ENCODE measurements around the gene ANKRD63. TPM values are rescaled to one million over a fixed set of nuclear protein-coding genes. Genes with fewer than 3 reads are reported as not detected.

Gene ANKRD63
- total and polyA plus RNA-seq, 9 of the 15 experiments (the other 6 are each of a cell fraction or from before 2014, with no cell fraction given): 1.3 to 2.0 (median 1.8) TPM; not detected in 6

- Histone ChIP-seq H3K9ac (ENCODE audit: insufficient read depth in 1 of 2, low read depth in 2 of 2, low read length in 2 of 2) (0 out of 4 replicates have a peak overlapping the region, but pooled peaks of 1 of the 2 experiments have one; percentile 51), H3K9me3 (replicated peaks; ENCODE audit: control insufficient read depth, insufficient read depth, low read depth, low read length) (no peaks in the 10 kb centered on the region), H4K20me1 (replicated peaks; ENCODE audit: control insufficient read depth, insufficient read depth, low read length) (no peaks in the 10 kb centered on the region), H3K36me3 (ENCODE audit: control insufficient read depth, insufficient read depth, low read length) (no peaks in the 10 kb centered on the region), H3K27me3 (ENCODE audit: control insufficient read depth in 2 of 2, insufficient read depth in 2 of 2, low read length in 2 of 2) (peaks cover 3 to 12% of the 10 kb centered on the region in 2 experiments; a peak in 4 of 5 replicates), H3K4me1 (replicated peaks in 1 of 2; ENCODE audit: control insufficient read depth in 2 of 2, insufficient read depth in 2 of 2, low read length in 2 of 2) (peaks cover 0 to 33% of the 10 kb centered on the region in 2 experiments; a peak in 3 of 5 replicates), H2AFZ (ENCODE audit: low read depth, low read length) (no peak overlapping the region), H3K9me1 (ENCODE audit: control insufficient read depth, insufficient read depth, low read length) (no peaks in the 10 kb centered on the region), H3K4me3 (no peak overlapping the region), H3K79me2 (ENCODE audit: control insufficient read depth, insufficient read depth, low read length) (no peaks in the 10 kb centered on the region), H3K27ac (ENCODE audit: extremely low read depth, low read depth, low read length) (no peak overlapping the region), H3K4me2 (ENCODE audit: insufficient read depth, low read length) (no peak overlapping the region)
- in situ Hi-C loops (cut with MboI) (no loop called here), intact Hi-C loops (cut with micrococcal nuclease) (no loop called here)
- ATAC-seq (no peak), FAIRE-seq (no peak), DNase-seq (ENCODE audit: extremely low read depth in 1 of 4, low spot score in 3 of 4) (peak in 1 of 4 experiments; percentile 28)
- 27% methylated on average over 1 of the region's 4 CpGs for WGBS (ENCODE audit: insufficient coverage, low coverage, missing lambda C conversion rate)
- CTCF ChIA-PET (ENCODE audit: low intra/inter-chr PET ratio): no interaction called here
- POLR2A ChIA-PET: interaction anchor here (0.6 to 1.4 kb wide), 4 partner anchors 13 to 49 kb away, joined by 3 to 5 read pairs (median 4); partner anchors contain the start of gene PAK6
- no TSS peak for BruUV-seq (replicated peaks)
- no peak for TF ChIP-seq SETDB1 (IDR thresholded peaks at IDR 0.05; ENCODE audit: low read length)
- 0 out of 2 replicates have a peak, but pooled peaks have one; percentile 4 for TF ChIP-seq ZNF121 (CRISPR knock-in tag; conservative IDR thresholded peaks at IDR 0.05)
- no peak for TF ChIP-seq TCF7L2 (IDR thresholded peaks at IDR 0.05; ENCODE audit: low read depth, low read length)
- TF ChIP-seq, protein P1, sequence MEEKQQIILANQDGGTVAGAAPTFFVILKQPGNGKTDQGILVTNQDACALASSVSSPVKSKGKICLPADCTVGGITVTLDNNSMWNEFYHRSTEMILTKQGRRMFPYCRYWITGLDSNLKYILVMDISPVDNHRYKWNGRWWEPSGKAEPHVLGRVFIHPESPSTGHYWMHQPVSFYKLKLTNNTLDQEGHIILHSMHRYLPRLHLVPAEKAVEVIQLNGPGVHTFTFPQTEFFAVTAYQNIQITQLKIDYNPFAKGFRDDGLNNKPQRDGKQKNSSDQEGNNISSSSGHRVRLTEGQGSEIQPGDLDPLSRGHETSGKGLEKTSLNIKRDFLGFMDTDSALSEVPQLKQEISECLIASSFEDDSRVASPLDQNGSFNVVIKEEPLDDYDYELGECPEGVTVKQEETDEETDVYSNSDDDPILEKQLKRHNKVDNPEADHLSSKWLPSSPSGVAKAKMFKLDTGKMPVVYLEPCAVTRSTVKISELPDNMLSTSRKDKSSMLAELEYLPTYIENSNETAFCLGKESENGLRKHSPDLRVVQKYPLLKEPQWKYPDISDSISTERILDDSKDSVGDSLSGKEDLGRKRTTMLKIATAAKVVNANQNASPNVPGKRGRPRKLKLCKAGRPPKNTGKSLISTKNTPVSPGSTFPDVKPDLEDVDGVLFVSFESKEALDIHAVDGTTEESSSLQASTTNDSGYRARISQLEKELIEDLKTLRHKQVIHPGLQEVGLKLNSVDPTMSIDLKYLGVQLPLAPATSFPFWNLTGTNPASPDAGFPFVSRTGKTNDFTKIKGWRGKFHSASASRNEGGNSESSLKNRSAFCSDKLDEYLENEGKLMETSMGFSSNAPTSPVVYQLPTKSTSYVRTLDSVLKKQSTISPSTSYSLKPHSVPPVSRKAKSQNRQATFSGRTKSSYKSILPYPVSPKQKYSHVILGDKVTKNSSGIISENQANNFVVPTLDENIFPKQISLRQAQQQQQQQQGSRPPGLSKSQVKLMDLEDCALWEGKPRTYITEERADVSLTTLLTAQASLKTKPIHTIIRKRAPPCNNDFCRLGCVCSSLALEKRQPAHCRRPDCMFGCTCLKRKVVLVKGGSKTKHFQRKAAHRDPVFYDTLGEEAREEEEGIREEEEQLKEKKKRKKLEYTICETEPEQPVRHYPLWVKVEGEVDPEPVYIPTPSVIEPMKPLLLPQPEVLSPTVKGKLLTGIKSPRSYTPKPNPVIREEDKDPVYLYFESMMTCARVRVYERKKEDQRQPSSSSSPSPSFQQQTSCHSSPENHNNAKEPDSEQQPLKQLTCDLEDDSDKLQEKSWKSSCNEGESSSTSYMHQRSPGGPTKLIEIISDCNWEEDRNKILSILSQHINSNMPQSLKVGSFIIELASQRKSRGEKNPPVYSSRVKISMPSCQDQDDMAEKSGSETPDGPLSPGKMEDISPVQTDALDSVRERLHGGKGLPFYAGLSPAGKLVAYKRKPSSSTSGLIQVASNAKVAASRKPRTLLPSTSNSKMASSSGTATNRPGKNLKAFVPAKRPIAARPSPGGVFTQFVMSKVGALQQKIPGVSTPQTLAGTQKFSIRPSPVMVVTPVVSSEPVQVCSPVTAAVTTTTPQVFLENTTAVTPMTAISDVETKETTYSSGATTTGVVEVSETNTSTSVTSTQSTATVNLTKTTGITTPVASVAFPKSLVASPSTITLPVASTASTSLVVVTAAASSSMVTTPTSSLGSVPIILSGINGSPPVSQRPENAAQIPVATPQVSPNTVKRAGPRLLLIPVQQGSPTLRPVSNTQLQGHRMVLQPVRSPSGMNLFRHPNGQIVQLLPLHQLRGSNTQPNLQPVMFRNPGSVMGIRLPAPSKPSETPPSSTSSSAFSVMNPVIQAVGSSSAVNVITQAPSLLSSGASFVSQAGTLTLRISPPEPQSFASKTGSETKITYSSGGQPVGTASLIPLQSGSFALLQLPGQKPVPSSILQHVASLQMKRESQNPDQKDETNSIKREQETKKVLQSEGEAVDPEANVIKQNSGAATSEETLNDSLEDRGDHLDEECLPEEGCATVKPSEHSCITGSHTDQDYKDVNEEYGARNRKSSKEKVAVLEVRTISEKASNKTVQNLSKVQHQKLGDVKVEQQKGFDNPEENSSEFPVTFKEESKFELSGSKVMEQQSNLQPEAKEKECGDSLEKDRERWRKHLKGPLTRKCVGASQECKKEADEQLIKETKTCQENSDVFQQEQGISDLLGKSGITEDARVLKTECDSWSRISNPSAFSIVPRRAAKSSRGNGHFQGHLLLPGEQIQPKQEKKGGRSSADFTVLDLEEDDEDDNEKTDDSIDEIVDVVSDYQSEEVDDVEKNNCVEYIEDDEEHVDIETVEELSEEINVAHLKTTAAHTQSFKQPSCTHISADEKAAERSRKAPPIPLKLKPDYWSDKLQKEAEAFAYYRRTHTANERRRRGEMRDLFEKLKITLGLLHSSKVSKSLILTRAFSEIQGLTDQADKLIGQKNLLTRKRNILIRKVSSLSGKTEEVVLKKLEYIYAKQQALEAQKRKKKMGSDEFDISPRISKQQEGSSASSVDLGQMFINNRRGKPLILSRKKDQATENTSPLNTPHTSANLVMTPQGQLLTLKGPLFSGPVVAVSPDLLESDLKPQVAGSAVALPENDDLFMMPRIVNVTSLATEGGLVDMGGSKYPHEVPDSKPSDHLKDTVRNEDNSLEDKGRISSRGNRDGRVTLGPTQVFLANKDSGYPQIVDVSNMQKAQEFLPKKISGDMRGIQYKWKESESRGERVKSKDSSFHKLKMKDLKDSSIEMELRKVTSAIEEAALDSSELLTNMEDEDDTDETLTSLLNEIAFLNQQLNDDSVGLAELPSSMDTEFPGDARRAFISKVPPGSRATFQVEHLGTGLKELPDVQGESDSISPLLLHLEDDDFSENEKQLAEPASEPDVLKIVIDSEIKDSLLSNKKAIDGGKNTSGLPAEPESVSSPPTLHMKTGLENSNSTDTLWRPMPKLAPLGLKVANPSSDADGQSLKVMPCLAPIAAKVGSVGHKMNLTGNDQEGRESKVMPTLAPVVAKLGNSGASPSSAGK (IDR thresholded peaks at IDR 0.05): no peak
These were observed 5.1 kb upstream of the ANKRD63 start for GRCh38 chr15:40287968-40288367.

Measured in K562 (cell line).